OCI-LY7 (cell line): ENCODE measurements around the gene ST14. TPM values are rescaled to one million over a fixed set of nuclear protein-coding genes. Genes with fewer than 3 reads are reported as not detected.

Experiments
- BruUV-seq: library from RNA; stranded (reverse); fragments of 400-500 nt; replicated peaks from 2 replicates; lab custom pipeline; 2021; lab: Mats Ljungman, UMichigan
- CTCF ChIA-PET: fragments of 300-600 bp; sonication (Branson Sonifier 250); formaldehyde crosslinking; loops from one replicate; lab custom pipeline; 2022; ENCODE audit warnings: antibody characterized with exemption; ENCODE audit not compliant: unreplicated experiment; lab: Charles Lee
- POLR2A ChIA-PET: fragments of 300-600 bp; sonication (Branson Sonifier 250); formaldehyde crosslinking; loops from one replicate; lab custom pipeline; 2022; ENCODE audit warnings: antibody characterized with exemption; lab: Charles Lee
- DNase-seq: peaks from one replicate; pipeline ENCODE4 v3.0.0-alpha.2; 2015; ENCODE audit warnings: low spot score
- H2AFZ ChIP-seq: fragments of 200-600 bp; sonication (generic), shearing (Covaris generic); 2 replicates; pipeline ENCODE4 v1.6.1; 2014; ENCODE audit warnings: mild to moderate bottlenecking, antibody characterized with exemption, low read length, moderate library complexity
- H3K27ac ChIP-seq: fragments of 200-600 bp; sonication (generic); 2 replicates; pipeline ENCODE4 v1.5.1; 2014; ENCODE audit warnings: mixed run types, low read depth, mild to moderate bottlenecking, moderate library complexity, low read length, inconsistent platforms; ENCODE audit not compliant: poor library complexity, severe bottlenecking
- H3K36me3 ChIP-seq: fragments of 200-600 bp; sonication (generic); 2 replicates; pipeline ENCODE4 v1.6.1; 2014; ENCODE audit warnings: mild to moderate bottlenecking, antibody characterized with exemption, low read length, moderate library complexity, mixed read lengths; ENCODE audit not compliant: insufficient read depth
- H3K4me1 ChIP-seq: fragments of 200-600 bp; sonication (generic); 2 replicates; pipeline ENCODE4 v1.5.1; 2014; ENCODE audit warnings: mild to moderate bottlenecking, low read length; ENCODE audit not compliant: insufficient read depth, poor library complexity, severe bottlenecking
- H3K4me2 ChIP-seq: fragments of 200-600 bp; sonication (generic); 2 replicates; pipeline ENCODE4 v1.6.1; 2014; ENCODE audit warnings: mild to moderate bottlenecking, low read length
- H3K4me3 ChIP-seq: fragments of 200-600 bp; sonication (generic); 2 replicates; pipeline ENCODE4 v1.5.1; 2014; ENCODE audit warnings: mild to moderate bottlenecking, low read depth, low read length; ENCODE audit not compliant: poor library complexity, severe bottlenecking
- H3K79me2 ChIP-seq: fragments of 200-600 bp; sonication (generic); 2 replicates; pipeline ENCODE4 v1.6.1; 2016; ENCODE audit warnings: low read depth, mild to moderate bottlenecking, low read length, moderate library complexity, mixed read lengths; ENCODE audit not compliant: insufficient read depth
- H3K9me2 ChIP-seq: fragments of 200-600 bp; sonication (generic); 2 replicates; pipeline ENCODE4 v1.6.1; 2016; ENCODE audit warnings: mild to moderate bottlenecking, low read length, mixed read lengths; ENCODE audit not compliant: insufficient read depth
- H3K9me3 ChIP-seq: fragments of 200-600 bp; sonication (generic); 2 replicates; pipeline ENCODE4 v1.6.1; 2014; ENCODE audit warnings: mild to moderate bottlenecking, mixed run types, low read length, mixed read lengths
- H4K20me1 ChIP-seq: fragments of 200-600 bp; sonication (generic); 2 replicates; pipeline ENCODE4 v1.6.1; 2014; ENCODE audit warnings: mild to moderate bottlenecking, antibody characterized with exemption, low read length, moderate library complexity, mixed read lengths; ENCODE audit not compliant: insufficient read depth
- CTCF ChIP-seq: fragments of 200-600 bp; sonication (generic); conservative IDR thresholded peaks from 2 replicates; pipeline ENCODE4 v1.5.1; 2014; ENCODE audit warnings: mild to moderate bottlenecking, antibody characterized with exemption, low read length, moderate library complexity, mixed read lengths
- EZH2phosphoT487 ChIP-seq: fragments of 200-600 bp; sonication (generic); IDR thresholded peaks from 2 replicates; pipeline ENCODE4 v1.6.1; 2018; ENCODE audit warnings: low read depth, borderline replicate concordance, mild to moderate bottlenecking, mixed run types, antibody characterized with exemption, low read length, moderate library complexity, mixed read lengths
- intact Hi-C: fragments of 100-400 bp; cut with micrococcal nuclease; formaldehyde crosslinking; loops from one replicate; pipeline ENCODE4 v1.10.0; 2022; ENCODE audit not compliant: unreplicated experiment
- total RNA-seq, 2 experiments: library from RNA; depleted of rRNA in 1 of 2; stranded (reverse); fragments of >200 nt in 1 of 2; shearing (Covaris generic) in 1 of 2; gene quantifications; 2 replicates each; pipeline ENCODE4 v1.2.3, GENCODE V29; 2014 to 2022

The ST14 gene
- total RNA-seq, 2 experiments from 2014 or later, result 98.0 to 135 TPM

GRCh38 chr11:130178441-130179339 is 19.1 kb downstream of the ST14 start:
- ChIA-PET POLR2A (interaction anchor here (0.6 to 5.9 kb wide), 15 partner anchors 8 to 246 kb away, joined by 3 to 74 read pairs (median 4); partner anchors contain the start of gene PRDM10), CTCF (interaction anchor here (0.6 kb wide), 1 partner anchor 143 kb away, joined by 3 read pairs; no protein-coding TSS in a partner anchor)
- Histone ChIP-seq H3K27ac (peak overlapping the region; percentile 99), H2AFZ (no peak overlapping the region), H3K36me3 (peaks cover 41% of the 10 kb centered on the region), H4K20me1 (no peaks in the 10 kb centered on the region), H3K4me2 (peak overlapping the region; percentile 94), H3K4me1 (peaks cover 88% of the 10 kb centered on the region), H3K79me2 (peaks cover 92% of the 10 kb centered on the region), H3K4me3 (peak overlapping the region; percentile 64), H3K9me2 (no peaks in the 10 kb centered on the region), H3K9me3 (peaks cover 15% of the 10 kb centered on the region; the same call in 1 of the 2 replicates)
- DNase-seq, result peak; percentile 87
- no TSS peak for BruUV-seq
- intact Hi-C loops, result no loop called here
- TF ChIP-seq EZH2phosphoT487, result no peak
- TF ChIP-seq CTCF, result no peak

- H2AFZ ChIP-seq, result no peak overlapping the region
- peak overlapping the region; percentile 99 for H3K27ac ChIP-seq
- peak; percentile 76 for DNase-seq
- CTCF ChIA-PET, result no interaction called here
- intact Hi-C loops, result loop anchor here (2.0 to 5.0 kb wide), 5 partner anchors 32 to 1452 kb away; partner anchors contain the start of gene PRDM10
- POLR2A ChIA-PET, result interaction anchor here (0.7 to 5.9 kb wide), 12 partner anchors 9 to 232 kb away, joined by 3 to 74 read pairs (median 4); partner anchors contain the start of gene PRDM10
- no peak for TF ChIP-seq CTCF
- TF ChIP-seq EZH2phosphoT487, result no peak
- H3K4me1 ChIP-seq, result peaks cover 91% of the 10 kb centered on the region
- H3K4me3 ChIP-seq, result peak overlapping the region; percentile 64
- H3K36me3 ChIP-seq, result peaks cover 41% of the 10 kb centered on the region
- H3K9me2 ChIP-seq, result no peaks in the 10 kb centered on the region
- peaks cover 92% of the 10 kb centered on the region for H3K79me2 ChIP-seq
- BruUV-seq, result no TSS peak
- peaks cover 6% of the 10 kb centered on the region; the same call in 1 of the 2 replicates for H3K9me3 ChIP-seq
- peak overlapping the region; percentile 94 for H3K4me2 ChIP-seq
- no peaks in the 10 kb centered on the region for H4K20me1 ChIP-seq
Measured at GRCh38 chr11:130179396-130180306, 20.1 kb downstream of the ST14 start.
